Measurements from ENCODE around the gene EEF2. TPM values are rescaled to one million over a fixed set of nuclear protein-coding genes. Genes with fewer than 3 reads are reported as not detected.
A peak's percentile ranks its signal among the peaks of the same experiment; 100 is the strongest.
"Not testable (repeated sequence)": the region's sequence is repeated elsewhere in the genome, so short reads cannot be mapped to it uniquely, and the experiment has no call there.

EEF2 gene
- total and polyA plus RNA-seq, 4 experiments from 2014 or later: 274 to 2,389 (median 1,518) TPM

DNA sequence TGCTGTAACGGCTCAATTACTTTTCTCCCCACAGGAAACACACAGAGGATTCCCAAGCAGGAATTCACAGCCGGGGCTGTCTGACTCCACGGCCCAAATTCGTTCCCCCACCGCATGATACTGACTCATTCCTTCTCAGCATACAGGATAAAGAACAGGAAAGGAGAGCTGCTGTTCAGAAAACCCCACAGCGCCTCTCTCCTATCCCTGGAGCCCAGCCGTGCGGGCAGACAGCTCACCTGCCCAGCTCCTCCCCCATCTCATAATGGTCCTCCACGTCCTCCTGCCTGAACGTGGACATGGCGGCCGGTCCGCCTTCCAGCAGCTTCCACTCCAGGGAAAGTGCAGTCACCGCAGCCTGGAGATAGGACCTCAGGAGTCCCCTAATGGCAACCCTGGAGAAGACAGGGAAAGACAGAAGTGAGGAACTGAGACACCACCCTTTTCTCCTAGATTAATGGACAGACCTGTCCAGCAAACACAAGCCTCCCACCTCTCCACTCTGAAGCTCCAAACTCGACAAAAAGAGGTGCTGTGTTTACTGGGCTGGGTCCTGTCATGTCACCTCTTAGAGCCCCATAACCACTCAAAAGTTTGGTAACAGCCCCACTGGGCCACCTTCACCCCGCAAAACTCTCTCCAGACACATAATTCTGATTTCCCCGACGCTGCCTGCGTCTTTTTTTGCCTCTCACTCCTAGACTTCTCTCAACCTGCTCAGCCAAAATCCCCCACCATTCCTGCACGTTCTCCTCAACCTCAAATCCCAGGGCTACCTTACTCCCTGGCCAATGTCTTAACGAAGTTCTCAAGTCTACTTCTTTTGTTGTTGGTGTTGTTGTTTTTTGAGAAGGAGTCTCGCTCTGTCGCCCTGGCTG is 15.6 kb downstream of the EEF2 start:
- Mint-ChIP-seq H3K4me3 (peak overlapping the region; percentile 87 to 92 (median 91)), H3K27ac (peak overlapping the region; percentile 84 to 94 (median 92)), H3K36me3 (peaks cover 0 to 31% of the 10 kb centered on the region in 2 donors), H3K9me3 (no peaks in the 10 kb centered on the region), H3K27me3 (no peaks in the 10 kb centered on the region), H3K4me1 (peaks cover 11 to 35% (median 27%) of the 10 kb centered on the region in 4 donors)
- ChIA-PET CTCF (ENCODE audit: partially characterized antibody) (interaction anchor here (0.9 to 2.0 kb wide), 3 partner anchors 16 to 171 kb away, joined by 3 to 16 read pairs (median 4); partner anchors contain the start of gene EEF2), POLR2A (ENCODE audit: partially characterized antibody) (interaction anchor here (0.5 to 6.2 kb wide), 5 partner anchors 9 to 75 kb away, joined by 3 to 106 read pairs (median 4); partner anchors contain the start of gene EEF2)
- Histone ChIP-seq H3K27ac (ENCODE audit: low read depth, low read length) (peak overlapping the region; percentile 86), H3K36me3 (ENCODE audit: insufficient read depth, low read length) (peaks cover 15% of the 10 kb centered on the region), H3K9me3 (ENCODE audit: control insufficient read depth in 1 of 2, low read length in 2 of 2) (no peaks in the 10 kb centered on the region), H3K27me3 (ENCODE audit: insufficient read depth, low read length) (no peaks in the 10 kb centered on the region), H3K4me3 (ENCODE audit: low read length in 2 of 2) (peak overlapping the region; percentile 74 to 78), H3K4me1 (ENCODE audit: insufficient read depth, low read length) (peaks cover 25% of the 10 kb centered on the region)
- intact Hi-C loops (cut with micrococcal nuclease): loop anchor here (2.0 kb wide), 1 partner anchor 207 kb away; the partner anchor contains the start of gene MRPL54
- DNase-seq: no peak

DNA sequence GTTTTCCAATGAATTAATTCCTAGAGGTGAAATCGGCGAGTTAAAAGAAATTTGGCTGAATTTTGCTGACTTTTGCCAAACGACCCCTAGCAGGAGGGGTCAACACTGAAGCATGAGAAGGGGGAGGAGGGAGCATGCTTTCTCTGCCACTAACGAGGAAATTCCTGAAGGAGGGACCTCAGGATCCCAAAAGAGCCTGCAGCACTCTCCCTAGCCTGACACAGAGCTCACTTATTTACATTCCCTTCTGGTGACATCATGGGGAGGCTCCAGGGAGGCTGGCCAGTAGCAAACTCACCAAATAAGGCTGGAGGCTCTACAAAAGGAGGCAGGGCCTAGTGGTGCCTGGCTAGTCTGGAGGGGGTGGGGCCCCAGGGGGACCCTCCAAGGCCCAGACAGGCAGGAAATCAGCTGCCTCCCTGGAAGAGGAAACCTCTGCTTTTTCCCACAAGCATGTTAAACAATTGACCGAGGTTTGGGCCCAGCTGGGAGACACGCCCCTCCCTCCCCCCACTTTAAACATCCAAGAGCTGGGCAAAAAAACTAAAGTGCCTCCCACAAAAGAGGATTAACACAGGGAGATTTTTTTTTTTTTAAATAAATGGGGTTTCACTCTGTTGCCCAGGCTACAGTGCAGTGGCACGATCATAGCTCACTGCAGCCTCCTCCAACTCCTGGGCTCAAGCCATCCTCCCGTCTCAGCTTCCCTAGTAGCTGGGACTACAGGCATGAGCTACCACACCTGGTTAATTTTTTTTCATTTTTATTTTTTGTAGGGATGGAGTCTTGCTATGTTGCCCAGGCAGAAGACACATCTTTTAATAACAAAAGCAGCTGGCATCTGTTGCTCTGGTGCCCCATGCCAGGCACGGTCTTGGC is 16.5 kb downstream of the EEF2 start:
- no peaks in the 10 kb centered on the region for H3K27me3 Mint-ChIP-seq
- H3K4me1 ChIP-seq (ENCODE audit: insufficient read depth, low read length): peaks cover 25% of the 10 kb centered on the region
- CTCF ChIA-PET (ENCODE audit: partially characterized antibody): interaction anchor here (0.9 to 2.0 kb wide), 3 partner anchors 17 to 171 kb away, joined by 3 to 16 read pairs (median 4); partner anchors contain the start of gene EEF2
- no peaks in the 10 kb centered on the region for H3K9me3 Mint-ChIP-seq
- POLR2A ChIA-PET (ENCODE audit: partially characterized antibody): interaction anchor here (0.5 to 6.2 kb wide), 4 partner anchors 9 to 74 kb away, joined by 3 to 106 read pairs (median 4); partner anchors contain the start of gene EEF2
- H3K27me3 ChIP-seq (ENCODE audit: insufficient read depth, low read length): no peaks in the 10 kb centered on the region
- H3K4me1 Mint-ChIP-seq: peaks cover 11 to 35% (median 27%) of the 10 kb centered on the region in 4 donors
- intact Hi-C loops (cut with micrococcal nuclease): no loop called here
- H3K4me3 Mint-ChIP-seq: peak overlapping the region in 7 of 8 donors; percentile 38 to 92 (median 70)
- H3K4me3 ChIP-seq (ENCODE audit: low read length in 2 of 2): no peak overlapping the region
- H3K27ac ChIP-seq (ENCODE audit: low read depth, low read length): no peak overlapping the region
- no peaks in the 10 kb centered on the region for H3K9me3 ChIP-seq (ENCODE audit: control insufficient read depth in 1 of 2, low read length in 2 of 2)
- H3K27ac Mint-ChIP-seq: peak overlapping the region in 4 of 7 donors; percentile 17 to 93 (median 34)
- peaks cover 20% of the 10 kb centered on the region for H3K36me3 ChIP-seq (ENCODE audit: insufficient read depth, low read length)
- peaks cover 0 to 34% of the 10 kb centered on the region in 2 donors for H3K36me3 Mint-ChIP-seq
- DNase-seq: no peak

DNA sequence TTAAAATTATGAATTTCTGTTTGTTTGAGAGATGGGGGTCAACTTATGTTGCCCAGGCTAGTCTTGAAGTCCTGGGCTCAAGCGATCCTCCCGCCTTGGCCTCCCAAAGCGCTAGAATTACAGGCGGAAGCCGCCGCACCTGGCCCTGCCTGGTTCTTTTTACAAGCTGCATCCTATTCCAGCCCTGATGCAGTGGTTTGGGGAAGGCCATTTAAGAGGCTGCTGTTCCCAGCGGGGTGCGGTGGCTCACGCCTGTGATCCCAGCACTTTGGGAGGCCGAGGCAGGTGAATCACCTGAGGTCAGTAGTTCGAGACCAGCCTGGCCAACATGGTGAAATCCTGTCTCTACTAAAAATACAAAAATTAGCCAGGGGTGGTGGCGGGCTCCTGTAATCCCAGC is 17.3 kb downstream of the EEF2 start:
- Mint-ChIP-seq H3K27ac (peak overlapping the region in 1 of 7 donors; percentile 43), H3K4me1 (peaks cover 11 to 35% (median 27%) of the 10 kb centered on the region in 4 donors), H3K36me3 (peaks cover 3 to 38% of the 10 kb centered on the region in 2 donors)
- Histone ChIP-seq H3K36me3 (ENCODE audit: insufficient read depth, low read length) (peaks cover 27% of the 10 kb centered on the region), H3K4me1 (ENCODE audit: insufficient read depth, low read length) (peaks cover 25% of the 10 kb centered on the region)
- ChIA-PET POLR2A (ENCODE audit: partially characterized antibody) (interaction anchor here (1.6 to 6.2 kb wide), 2 partner anchors 10 to 15 kb away, joined by 4 to 106 read pairs; partner anchors contain the start of gene EEF2), CTCF (ENCODE audit: partially characterized antibody) (interaction anchor here (1.8 to 2.0 kb wide), 2 partner anchors 18 to 20 kb away, joined by 3 to 16 read pairs; partner anchors contain the start of gene EEF2)
- H3K4me3 ChIP-seq (ENCODE audit: low read length in 2 of 2); H3K27ac ChIP-seq (ENCODE audit: low read depth, low read length); DNase-seq; H3K27me3 ChIP-seq (ENCODE audit: insufficient read depth, low read length); intact Hi-C loops (cut with micrococcal nuclease); H3K9me3 ChIP-seq (ENCODE audit: control insufficient read depth in 1 of 2, low read length in 2 of 2); H3K27me3 Mint-ChIP-seq; H3K4me3 Mint-ChIP-seq; H3K9me3 Mint-ChIP-seq: not testable (repeated sequence)

DNA sequence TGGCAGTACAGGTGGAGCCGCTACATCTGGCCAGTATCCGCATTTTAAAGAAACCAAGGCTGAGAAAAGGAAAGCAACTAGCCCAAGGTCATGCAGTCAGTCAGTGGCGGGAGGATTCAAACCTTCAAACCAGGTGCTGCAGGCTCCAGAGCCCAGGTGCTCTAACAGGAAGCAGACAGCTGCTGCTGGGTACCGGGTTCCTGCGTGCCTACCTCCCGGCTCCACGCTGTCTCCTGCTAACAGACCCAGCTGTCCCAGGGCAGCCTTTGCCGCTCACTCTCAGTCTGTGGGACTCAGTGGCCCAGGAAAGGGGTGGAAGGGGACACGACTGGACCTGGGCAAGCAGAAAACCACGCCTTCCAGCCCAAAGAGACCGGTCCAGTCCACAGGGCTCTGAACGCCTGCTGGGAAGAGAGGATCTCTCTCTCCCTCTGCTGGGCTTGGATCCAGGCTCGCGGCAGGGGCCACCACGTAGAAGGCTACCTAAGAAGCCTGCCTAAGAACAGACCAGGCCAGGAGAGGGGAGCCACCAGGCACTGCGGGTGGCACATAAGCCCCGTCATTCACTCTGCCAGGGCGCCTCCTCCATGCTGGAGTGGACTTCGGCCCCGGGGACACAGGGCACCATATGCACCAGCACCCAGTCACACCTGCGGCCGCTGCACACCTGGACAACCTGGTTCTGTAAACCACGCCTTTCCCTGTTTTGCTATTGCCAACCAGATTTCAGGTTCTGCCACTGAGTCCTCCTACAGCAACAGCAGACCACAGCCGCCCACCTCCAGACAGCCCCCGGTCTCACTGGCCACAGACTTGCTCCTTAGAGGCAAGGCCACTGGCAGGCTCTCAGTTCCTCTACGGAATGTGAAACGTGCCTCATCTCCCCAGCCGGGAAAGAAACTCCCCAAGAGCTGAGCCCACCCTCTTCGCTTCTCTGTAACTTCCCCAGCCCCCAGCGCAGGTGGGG is 18.9 kb downstream of the EEF2 start:
- no peaks in the 10 kb centered on the region for H3K27me3 Mint-ChIP-seq
- H3K27ac Mint-ChIP-seq: peak overlapping the region in 2 of 7 donors; percentile 30 to 55
- intact Hi-C loops (cut with micrococcal nuclease): no loop called here
- no peaks in the 10 kb centered on the region for H3K9me3 Mint-ChIP-seq
- peaks cover 23% of the 10 kb centered on the region for H3K4me1 ChIP-seq (ENCODE audit: insufficient read depth, low read length)
- H3K4me3 ChIP-seq (ENCODE audit: low read length in 2 of 2): no peak overlapping the region
- H3K36me3 ChIP-seq (ENCODE audit: insufficient read depth, low read length): peaks cover 33% of the 10 kb centered on the region
- H3K27ac ChIP-seq (ENCODE audit: low read depth, low read length): no peak overlapping the region
- peaks cover 11 to 34% (median 25%) of the 10 kb centered on the region in 4 donors for H3K4me1 Mint-ChIP-seq
- DNase-seq: no peak
- no peaks in the 10 kb centered on the region for H3K27me3 ChIP-seq (ENCODE audit: insufficient read depth, low read length)
- no peaks in the 10 kb centered on the region for H3K9me3 ChIP-seq (ENCODE audit: control insufficient read depth in 1 of 2, low read length in 2 of 2)
- H3K36me3 Mint-ChIP-seq: peaks cover 9 to 45% of the 10 kb centered on the region in 2 donors
- CTCF ChIA-PET (ENCODE audit: partially characterized antibody): no interaction called here
- H3K4me3 Mint-ChIP-seq: peak overlapping the region in 1 of 8 donors; percentile 21
- POLR2A ChIA-PET (ENCODE audit: partially characterized antibody): no interaction called here

DNA sequence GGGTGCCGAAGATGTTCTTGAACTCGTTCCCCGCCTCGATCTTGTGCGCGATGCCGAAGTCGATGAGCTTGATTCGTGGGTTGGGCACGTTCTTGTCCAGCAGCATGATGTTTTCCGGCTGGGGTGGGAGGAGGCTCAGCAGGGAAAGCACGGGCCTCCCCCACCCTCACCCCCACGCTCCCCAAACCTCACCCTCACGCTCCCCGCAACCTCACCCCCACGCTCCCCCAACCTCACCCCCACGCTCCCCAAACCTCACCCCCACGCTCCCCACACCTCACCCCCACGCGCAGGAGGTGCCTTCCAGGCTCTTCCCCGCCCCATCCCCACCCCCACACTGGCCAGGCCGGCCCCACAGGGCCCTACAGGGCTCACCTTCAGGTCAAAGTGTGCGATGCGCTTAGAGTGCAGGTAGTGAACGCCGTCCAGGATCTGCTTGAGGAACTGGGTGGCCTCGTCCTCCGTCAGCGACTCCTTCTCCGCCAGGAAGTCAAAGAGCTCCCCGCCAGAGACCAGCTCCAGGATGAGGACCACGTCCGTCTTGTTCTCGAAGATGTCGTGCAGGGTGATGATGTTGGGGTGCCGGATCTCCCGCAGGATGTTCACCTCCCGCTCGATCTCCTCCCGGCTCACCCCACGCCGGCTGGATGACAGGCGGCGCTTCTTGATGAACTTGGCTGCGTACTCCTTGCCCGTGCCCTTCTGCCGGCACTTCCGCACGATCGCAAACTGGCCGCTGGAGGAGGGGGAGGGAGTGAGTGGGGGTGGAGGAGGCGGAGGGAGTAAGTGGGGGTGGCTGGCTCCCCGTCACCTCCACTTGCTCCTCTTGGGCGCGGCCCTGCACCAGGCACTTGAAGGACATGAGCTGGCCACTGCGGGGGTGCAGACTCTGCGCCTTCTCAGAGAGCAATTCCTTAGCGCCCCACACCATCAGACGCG is 20.7 kb downstream of the EEF2 start:
- CTCF ChIA-PET (ENCODE audit: partially characterized antibody): no interaction called here
- peaks cover 42% of the 10 kb centered on the region for H3K36me3 ChIP-seq (ENCODE audit: insufficient read depth, low read length)

More for the DNA sequence above, 20.7 kb downstream of the EEF2 start:
- Mint-ChIP-seq H3K4me1 (peaks cover 4 to 20% (median 11%) of the 10 kb centered on the region in 4 donors), H3K9me3 (no peaks in the 10 kb centered on the region), H3K27me3 (no peaks in the 10 kb centered on the region), H3K27ac (peak overlapping the region in 1 of 7 donors; percentile 69), H3K36me3 (peaks cover 13 to 42% of the 10 kb centered on the region in 2 donors), H3K4me3 (no peak overlapping the region)
- H3K4me3 ChIP-seq (ENCODE audit: low read length in 2 of 2): no peak overlapping the region
- POLR2A ChIA-PET (ENCODE audit: partially characterized antibody): no interaction called here
- intact Hi-C loops (cut with micrococcal nuclease): no loop called here
- no peaks in the 10 kb centered on the region for H3K9me3 ChIP-seq (ENCODE audit: control insufficient read depth in 1 of 2, low read length in 2 of 2)
- H3K27me3 ChIP-seq (ENCODE audit: insufficient read depth, low read length): no peaks in the 10 kb centered on the region
- no peak for DNase-seq
- H3K4me1 ChIP-seq (ENCODE audit: insufficient read depth, low read length): peaks cover 11% of the 10 kb centered on the region
- H3K27ac ChIP-seq (ENCODE audit: low read depth, low read length): no peak overlapping the region
